ENCODE results near the gene FBXL17. TPM values are rescaled to one million over a fixed set of nuclear protein-coding genes. Genes with fewer than 3 reads are reported as not detected.

Gene FBXL17
- total RNA-seq, 1 donor from 2014 or later, result 26.9 TPM

- Mint-ChIP-seq H3K36me3 (ENCODE audit: low read depth) (peaks cover 8% of the 10 kb centered on the region), H3K4me3 (no peak overlapping the region), H3K9me3 (no peaks in the 10 kb centered on the region), H3K27me3 (no peaks in the 10 kb centered on the region), H3K27ac (no peak overlapping the region), H3K4me1 (no peaks in the 10 kb centered on the region)
- TF ChIP-seq CTCF (IDR thresholded peaks at IDR 0.05), result no peak
- ChIA-PET CTCF (no interaction called here), POLR2A (no interaction called here)
- intact Hi-C loops (cut with micrococcal nuclease), result no loop called here
- no peak for ATAC-seq (ENCODE audit: low read depth)
- no peak for DNase-seq
These were observed 257.3 kb downstream of the FBXL17 start for GRCh38 chr5:108124596-108124995.

GRCh38 chr5:108122702-108123101, 259.2 kb downstream of the FBXL17 start:
- TF ChIP-seq CTCF (IDR thresholded peaks at IDR 0.05), result no peak
- peaks cover 8% of the 10 kb centered on the region for H3K36me3 Mint-ChIP-seq (ENCODE audit: low read depth)
- CTCF ChIA-PET, result no interaction called here
- ATAC-seq (ENCODE audit: low read depth), result no peak
- POLR2A ChIA-PET, result no interaction called here
- H3K9me3 Mint-ChIP-seq, result no peaks in the 10 kb centered on the region
- no peaks in the 10 kb centered on the region for H3K4me1 Mint-ChIP-seq
- no peaks in the 10 kb centered on the region for H3K27me3 Mint-ChIP-seq
- H3K4me3 Mint-ChIP-seq, result no peak overlapping the region
- intact Hi-C loops (cut with micrococcal nuclease), result no loop called here
- H3K27ac Mint-ChIP-seq, result no peak overlapping the region
- DNase-seq, result no peak

- Mint-ChIP-seq H3K4me3 (no peak overlapping the region), H3K27ac (no peak overlapping the region), H3K27me3 (no peaks in the 10 kb centered on the region), H3K36me3 (ENCODE audit: low read depth) (peaks cover 14% of the 10 kb centered on the region), H3K9me3 (no peaks in the 10 kb centered on the region), H3K4me1 (no peaks in the 10 kb centered on the region)
- DNase-seq (no peak), ATAC-seq (ENCODE audit: low read depth) (no peak)
- CTCF ChIA-PET, result interaction anchor here (0.5 to 0.9 kb wide), 2 partner anchors 13 to 48 kb away, joined by 3 read pairs; no protein-coding TSS in a partner anchor
- POLR2A ChIA-PET, result no interaction called here
- intact Hi-C loops (cut with micrococcal nuclease), result no loop called here
- no peak for TF ChIP-seq CTCF (IDR thresholded peaks at IDR 0.05)
These were observed 262.9 kb downstream of the FBXL17 start for GRCh38 chr5:108118813-108119514.

GRCh38 chr5:108115673-108116072, 266.2 kb downstream of the FBXL17 start:
- H3K27ac Mint-ChIP-seq, result no peak overlapping the region
- peaks cover 18% of the 10 kb centered on the region for H3K36me3 Mint-ChIP-seq (ENCODE audit: low read depth)
- H3K9me3 Mint-ChIP-seq, result peaks cover 10% of the 10 kb centered on the region
- DNase-seq (no peak), ATAC-seq (ENCODE audit: low read depth) (no peak)
- ChIA-PET CTCF (no interaction called here), POLR2A (no interaction called here)
- H3K4me3 Mint-ChIP-seq, result no peak overlapping the region
- H3K27me3 Mint-ChIP-seq, result no peaks in the 10 kb centered on the region
- TF ChIP-seq CTCF (IDR thresholded peaks at IDR 0.05), result no peak
- peaks cover 3% of the 10 kb centered on the region for H3K4me1 Mint-ChIP-seq
- intact Hi-C loops (cut with micrococcal nuclease), result no loop called here

GRCh38 chr5:108113950-108114349, 267.9 kb downstream of the FBXL17 start:
- TF ChIP-seq CTCF (IDR thresholded peaks at IDR 0.05), result no peak
- DNase-seq (no peak), ATAC-seq (ENCODE audit: low read depth) (no peak)
- Mint-ChIP-seq H3K9me3 (peaks cover 11% of the 10 kb centered on the region), H3K4me3 (no peak overlapping the region), H3K27ac (no peak overlapping the region), H3K27me3 (no peaks in the 10 kb centered on the region), H3K4me1 (peaks cover 5% of the 10 kb centered on the region), H3K36me3 (ENCODE audit: low read depth) (peaks cover 19% of the 10 kb centered on the region)
- POLR2A ChIA-PET, result no interaction called here
- CTCF ChIA-PET, result no interaction called here
- intact Hi-C loops (cut with micrococcal nuclease), result no loop called here

Data from activated B cell treated with CpG ODN at 0.5 μM for 24 hours (primary cell).